Esophagus squamous epithelium (tissue), 5 donors: Measurements from ENCODE around the gene ATP8A1. TPM values are rescaled to one million over a fixed set of nuclear protein-coding genes. Genes with fewer than 3 reads are reported as not detected.

Experiments
- DNase-seq: peaks from one replicate; lab custom pipeline; 2025; lab: John Stamatoyannopoulos, UW
- H3K27ac ChIP-seq, 4 donors: fragments of 200-600 bp; sonication (generic); one replicate each; pipeline ENCODE4 v1.5.1; 2016 to 2019; ENCODE audit warnings: mild to moderate bottlenecking in 1 of 4
- H3K27me3 ChIP-seq, 4 donors: fragments of 200-600 bp; sonication (generic); 1 replicate in 3 of 4; 2 replicates in 1 of 4; pipeline versions ENCODE4 v1.5.1 to v1.6.0; 2017 to 2021; ENCODE audit warnings: antibody characterized with exemption in 1 of 4
- H3K36me3 ChIP-seq, 3 donors: fragments of 200-600 bp; sonication (generic); one replicate each; pipeline ENCODE4 v1.5.1; 2016 to 2019
- H3K4me1 ChIP-seq, 3 donors: fragments of 200-600 bp; sonication (generic); one replicate each; pipeline ENCODE4 v1.5.1; 2017 to 2019
- H3K4me3 ChIP-seq, 4 donors: fragments of 200-600 bp; sonication (generic); 1 replicate in 3 of 4; 2 replicates in 1 of 4; pipeline ENCODE4 v1.5.1; 2016 to 2019; ENCODE audit warnings: mild to moderate bottlenecking in 2 of 4, moderate library complexity in 1 of 4
- H3K9me3 ChIP-seq, 3 donors: fragments of 200-600 bp; sonication (generic); one replicate each; pipeline ENCODE4 v1.5.1; 2016 to 2019
- CTCF ChIP-seq, 6 experiments: fragments of 450-650 bp in 4 of 6; fragments of 200-600 bp in 2 of 6; sonication (generic) in 2 of 6; IDR thresholded peaks; one replicate each; pipeline ENCODE4 v1.5.1; 2016 to 2019; ENCODE audit warnings: antibody characterized with exemption in 6 of 6, mild to moderate bottlenecking in 4 of 6, moderate library complexity in 4 of 6
- POLR2A ChIP-seq, 4 donors: fragments of 450-650 bp; IDR thresholded peaks; one replicate each; pipeline ENCODE4 v1.6.1; 2017; ENCODE audit warnings: antibody characterized with exemption in 4 of 4, mild to moderate bottlenecking in 4 of 4, moderate library complexity in 3 of 4
- WGBS, 2 donors: methylation state at CpG; one replicate each; pipeline ENCODE4 v1.1.5; 2018; 5-methylcytosine and 5-hydroxymethylcytosine counted together
- intact Hi-C: fragments of 100-400 bp; cut with DNase I; formaldehyde crosslinking; loops from one replicate; pipeline ENCODE4 v1.15.0; 2022
- total RNA-seq, 4 donors: library from RNA; depleted of rRNA; stranded (reverse); fragments of >200 nt; gene quantifications; one replicate each; pipeline ENCODE4 v1.1.0, GENCODE V29; 2016
- donor health status: DM: yes; HTN: yes; CAD: no.

The ATP8A1 gene
- total RNA-seq, 4 donors from 2014 or later: 1.9 to 11.8 (median 3.3) TPM

GRCh38 chr4:42690537-42690936, 33.6 kb upstream of the ATP8A1 start:
- TF ChIP-seq CTCF (IDR thresholded peaks at IDR 0.05) (no peak), POLR2A (IDR thresholded peaks at IDR 0.05) (no peak)
- no peaks in the 10 kb centered on the region for H3K27me3 ChIP-seq
- H3K27ac ChIP-seq: no peak overlapping the region
- H3K36me3 ChIP-seq: no peaks in the 10 kb centered on the region
- H3K4me3 ChIP-seq: no peak overlapping the region
- DNase-seq: no peak
- H3K9me3 ChIP-seq: no peaks in the 10 kb centered on the region
- no peaks in the 10 kb centered on the region for H3K4me1 ChIP-seq
- 0 to 7% methylated on average over 1 of the region's 1 CpG for WGBS, 2 donors
- intact Hi-C loops: no loop called here

DNA sequence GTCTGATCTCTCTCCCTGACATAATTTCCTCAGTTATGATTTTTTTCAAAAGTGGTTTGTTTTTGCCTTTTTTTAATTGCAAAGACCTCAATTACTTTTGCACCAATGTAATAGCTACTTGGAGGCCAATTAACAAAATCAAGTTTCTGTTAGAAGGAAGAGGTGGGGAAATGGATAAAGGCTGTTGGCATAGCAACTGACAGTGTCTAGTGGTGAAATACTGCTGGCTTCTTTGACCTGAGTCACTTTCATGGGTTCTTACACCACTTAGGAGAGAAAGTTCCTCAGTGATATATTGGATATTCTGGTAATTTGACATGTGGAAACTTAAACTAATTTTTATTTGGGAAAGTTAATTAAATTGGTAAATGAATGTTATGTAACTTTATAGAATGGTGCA, 26.5 kb upstream of the ATP8A1 start:
- TF ChIP-seq CTCF (IDR thresholded peaks at IDR 0.05) (no peak), POLR2A (IDR thresholded peaks at IDR 0.05) (no peak)
- Histone ChIP-seq H3K4me3 (no peak overlapping the region), H3K9me3 (no peaks in the 10 kb centered on the region), H3K27me3 (no peaks in the 10 kb centered on the region), H3K36me3 (no peaks in the 10 kb centered on the region), H3K27ac (no peak overlapping the region), H3K4me1 (no peaks in the 10 kb centered on the region)
- intact Hi-C loops: no loop called here
- no peak for DNase-seq

DNA sequence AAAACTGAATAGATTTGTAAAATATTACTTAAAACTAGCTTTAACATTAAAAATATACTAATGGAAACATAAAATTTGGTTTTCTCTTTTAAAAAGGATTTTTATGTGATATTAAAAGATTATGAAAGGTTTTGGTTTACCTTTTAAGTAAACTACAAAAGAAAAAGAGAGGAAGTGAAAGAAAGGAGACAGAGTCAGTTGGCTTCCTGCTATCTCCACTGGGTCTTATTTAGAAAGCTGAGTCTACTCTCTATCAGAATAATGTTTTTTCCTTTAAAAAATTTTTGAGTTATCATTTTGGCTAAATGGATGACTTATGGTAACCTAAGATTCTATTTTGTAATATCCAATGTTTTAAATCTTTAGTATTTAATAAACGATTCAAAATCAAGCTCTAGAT, 21.6 kb upstream of the ATP8A1 start:
- DNase-seq: no peak
- intact Hi-C loops: no loop called here
- no peaks in the 10 kb centered on the region for H3K27me3 ChIP-seq
- H3K36me3 ChIP-seq: no peaks in the 10 kb centered on the region
- no peaks in the 10 kb centered on the region for H3K4me1 ChIP-seq
- WGBS, 2 donors: 90 to 94% methylated on average over 1 of the region's 1 CpG
- H3K4me3 ChIP-seq: no peak overlapping the region
- no peak overlapping the region for H3K27ac ChIP-seq
- no peak for TF ChIP-seq CTCF (IDR thresholded peaks at IDR 0.05)
- TF ChIP-seq POLR2A (IDR thresholded peaks at IDR 0.05): no peak
- H3K9me3 ChIP-seq: no peaks in the 10 kb centered on the region

DNA sequence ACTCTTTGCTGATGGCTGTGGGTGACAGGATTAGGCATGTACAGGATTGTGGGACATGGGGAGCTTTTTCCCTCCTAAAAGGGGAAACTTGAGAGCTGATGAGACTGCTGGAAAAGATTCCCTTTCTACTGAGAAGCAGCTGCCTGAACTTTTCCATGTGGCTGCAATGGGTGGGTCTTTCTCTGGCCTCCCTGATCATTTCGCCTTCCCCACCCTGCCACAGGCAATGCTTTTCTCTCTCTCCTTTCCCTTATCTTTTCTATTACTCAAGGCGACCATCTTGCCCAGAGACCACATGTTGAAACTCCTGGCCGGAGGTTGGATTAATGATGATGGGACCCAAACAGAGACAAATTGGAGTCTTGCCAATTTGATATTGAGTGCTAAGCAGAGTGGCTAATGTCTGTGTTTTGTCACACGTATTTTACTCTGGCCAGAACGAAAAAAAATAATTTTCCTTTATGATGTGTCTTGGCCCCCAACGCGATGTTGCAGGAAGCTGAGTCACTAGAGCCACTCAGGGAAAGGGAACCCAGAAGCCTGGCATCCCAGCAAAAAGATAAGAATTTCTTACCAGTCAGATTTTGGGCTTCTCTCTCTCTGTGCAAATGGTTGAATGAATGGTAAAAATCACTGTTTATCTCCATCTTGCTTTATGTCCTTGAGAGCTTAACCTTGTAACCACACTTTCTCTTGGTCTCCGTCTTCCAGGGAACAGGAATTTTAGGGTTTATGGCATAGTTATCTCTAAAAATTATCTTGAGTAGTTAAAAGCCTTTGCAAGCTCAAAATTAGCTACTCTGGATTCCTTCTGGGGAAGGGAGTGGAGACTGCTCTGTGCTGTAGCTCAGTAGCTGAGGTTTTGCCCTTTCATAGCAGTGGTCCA, 19.4 kb upstream of the ATP8A1 start:
- no peak for TF ChIP-seq CTCF (IDR thresholded peaks at IDR 0.05)
- no peak for TF ChIP-seq POLR2A (IDR thresholded peaks at IDR 0.05)
- intact Hi-C loops: no loop called here
- Histone ChIP-seq H3K27ac (no peak overlapping the region), H3K36me3 (no peaks in the 10 kb centered on the region), H3K9me3 (no peaks in the 10 kb centered on the region), H3K4me3 (no peak overlapping the region), H3K4me1 (no peaks in the 10 kb centered on the region), H3K27me3 (peaks cover 0 to 10% (median 0%) of the 10 kb centered on the region in 4 donors)
- WGBS, 2 donors: 61 to 78% methylated on average over 8 of the region's 8 CpGs
- DNase-seq: no peak

GRCh38 chr4:42673082-42673425, 16.1 kb upstream of the ATP8A1 start:
- H3K9me3 ChIP-seq: no peaks in the 10 kb centered on the region
- no peak overlapping the region for H3K4me3 ChIP-seq
- intact Hi-C loops: no loop called here
- H3K27ac ChIP-seq: no peak overlapping the region
- no peaks in the 10 kb centered on the region for H3K4me1 ChIP-seq
- peaks cover 0 to 15% (median 0%) of the 10 kb centered on the region in 4 donors for H3K27me3 ChIP-seq
- H3K36me3 ChIP-seq: no peaks in the 10 kb centered on the region
- DNase-seq: no peak
- 71% methylated on average over 2 of the region's 2 CpGs; no CpG with 5 or more reads in 1 of the 2 donors for WGBS, 2 donors
- TF ChIP-seq CTCF (IDR thresholded peaks at IDR 0.05) (no peak), POLR2A (IDR thresholded peaks at IDR 0.05) (no peak)
